ENCODE measurements around the gene CNDP1.

Gene CNDP1

GRCh38 chr18:74526488-74526887 is 7.8 kb upstream of the CNDP1 start:
- H3K27me3 ChIP-seq (ENCODE audit: control insufficient read depth, insufficient read depth, low read length): peaks cover 14% of the 10 kb centered on the region
- H3K4me2 ChIP-seq (ENCODE audit: low read length): no peak overlapping the region
- H3K4me1 ChIP-seq (ENCODE audit: control insufficient read depth, insufficient read depth, low read length): no peaks in the 10 kb centered on the region
- H3K9me3 ChIP-seq (replicated peaks; ENCODE audit: low read length): no peaks in the 10 kb centered on the region
- no peak overlapping the region for H3K4me3 ChIP-seq (ENCODE audit: low read length)
- no peak overlapping the region for H3K9ac ChIP-seq (ENCODE audit: low read depth, low read length)
- H3K36me3 ChIP-seq (ENCODE audit: insufficient read depth, low read length): no peaks in the 10 kb centered on the region

- Histone ChIP-seq H3K4me2 (ENCODE audit: low read length) (no peak overlapping the region), H3K9me3 (replicated peaks; ENCODE audit: low read length) (no peaks in the 10 kb centered on the region), H3K4me1 (ENCODE audit: control insufficient read depth, insufficient read depth, low read length) (no peaks in the 10 kb centered on the region), H3K4me3 (ENCODE audit: low read length) (no peak overlapping the region), H3K9ac (ENCODE audit: low read depth, low read length) (no peak overlapping the region), H3K36me3 (ENCODE audit: insufficient read depth, low read length) (no peaks in the 10 kb centered on the region), H3K27me3 (ENCODE audit: control insufficient read depth, insufficient read depth, low read length) (peaks cover 14% of the 10 kb centered on the region)
Observed at GRCh38 chr18:74528478-74528877, 5.8 kb upstream of the CNDP1 start.

- Histone ChIP-seq H3K9ac (ENCODE audit: low read depth, low read length) (no peak overlapping the region), H3K4me1 (ENCODE audit: control insufficient read depth, insufficient read depth, low read length) (no peaks in the 10 kb centered on the region), H3K36me3 (ENCODE audit: insufficient read depth, low read length) (no peaks in the 10 kb centered on the region), H3K9me3 (replicated peaks; ENCODE audit: low read length) (no peaks in the 10 kb centered on the region), H3K4me2 (ENCODE audit: low read length) (no peak overlapping the region), H3K27me3 (ENCODE audit: control insufficient read depth, insufficient read depth, low read length) (peaks cover 18% of the 10 kb centered on the region), H3K4me3 (ENCODE audit: low read length) (no peak overlapping the region)
Observed at GRCh38 chr18:74528913-74529312, 5.4 kb upstream of the CNDP1 start.

GRCh38 chr18:74529378-74529777 is 4.9 kb upstream of the CNDP1 start:
- H3K9ac ChIP-seq (ENCODE audit: low read depth, low read length): no peak overlapping the region
- H3K4me2 ChIP-seq (ENCODE audit: low read length): no peak overlapping the region
- H3K9me3 ChIP-seq (replicated peaks; ENCODE audit: low read length): no peaks in the 10 kb centered on the region
- peaks cover 21% of the 10 kb centered on the region for H3K27me3 ChIP-seq (ENCODE audit: control insufficient read depth, insufficient read depth, low read length)
- no peak overlapping the region for H3K4me3 ChIP-seq (ENCODE audit: low read length)
- H3K36me3 ChIP-seq (ENCODE audit: insufficient read depth, low read length): no peaks in the 10 kb centered on the region
- H3K4me1 ChIP-seq (ENCODE audit: control insufficient read depth, insufficient read depth, low read length): no peaks in the 10 kb centered on the region

GRCh38 chr18:74529811-74530583 is 4.3 kb upstream of the CNDP1 start:
- H3K9me3 ChIP-seq (replicated peaks; ENCODE audit: low read length): no peaks in the 10 kb centered on the region
- no peak overlapping the region for H3K4me2 ChIP-seq (ENCODE audit: low read length)
- peaks cover 28% of the 10 kb centered on the region for H3K27me3 ChIP-seq (ENCODE audit: control insufficient read depth, insufficient read depth, low read length)
- H3K9ac ChIP-seq (ENCODE audit: low read depth, low read length): no peak overlapping the region
- no peak overlapping the region for H3K4me3 ChIP-seq (ENCODE audit: low read length)
- H3K36me3 ChIP-seq (ENCODE audit: insufficient read depth, low read length): no peaks in the 10 kb centered on the region
- no peaks in the 10 kb centered on the region for H3K4me1 ChIP-seq (ENCODE audit: control insufficient read depth, insufficient read depth, low read length)

- H3K4me3 ChIP-seq (ENCODE audit: low read length): no peak overlapping the region
- no peaks in the 10 kb centered on the region for H3K36me3 ChIP-seq (ENCODE audit: insufficient read depth, low read length)
- peaks cover 28% of the 10 kb centered on the region for H3K27me3 ChIP-seq (ENCODE audit: control insufficient read depth, insufficient read depth, low read length)
- H3K4me2 ChIP-seq (ENCODE audit: low read length): no peak overlapping the region
- no peak overlapping the region for H3K9ac ChIP-seq (ENCODE audit: low read depth, low read length)
- no peaks in the 10 kb centered on the region for H3K4me1 ChIP-seq (ENCODE audit: control insufficient read depth, insufficient read depth, low read length)
- H3K9me3 ChIP-seq (replicated peaks; ENCODE audit: low read length): no peaks in the 10 kb centered on the region
Observed at GRCh38 chr18:74530584-74530862, 3.8 kb upstream of the CNDP1 start.

GRCh38 chr18:74531043-74531442 is 3.3 kb upstream of the CNDP1 start:
- Histone ChIP-seq H3K4me1 (ENCODE audit: control insufficient read depth, insufficient read depth, low read length) (no peaks in the 10 kb centered on the region), H3K4me3 (ENCODE audit: low read length) (no peak overlapping the region), H3K4me2 (ENCODE audit: low read length) (no peak overlapping the region), H3K9me3 (replicated peaks; ENCODE audit: low read length) (no peaks in the 10 kb centered on the region), H3K36me3 (ENCODE audit: insufficient read depth, low read length) (no peaks in the 10 kb centered on the region), H3K9ac (ENCODE audit: low read depth, low read length) (no peak overlapping the region), H3K27me3 (ENCODE audit: control insufficient read depth, insufficient read depth, low read length) (peaks cover 27% of the 10 kb centered on the region)

- H3K4me2 ChIP-seq (ENCODE audit: low read length): no peak overlapping the region
Observed at GRCh38 chr18:74532511-74533025, 1.7 kb upstream of the CNDP1 start.

GRCh38 chr18:74533666-74534065 is 634 bp upstream of the CNDP1 start:
- peaks cover 19% of the 10 kb centered on the region for H3K27me3 ChIP-seq (ENCODE audit: control insufficient read depth, insufficient read depth, low read length)
- no peak overlapping the region for H3K4me3 ChIP-seq (ENCODE audit: low read length)
- H3K4me2 ChIP-seq (ENCODE audit: low read length): no peak overlapping the region
- H3K9me3 ChIP-seq (replicated peaks; ENCODE audit: low read length): no peaks in the 10 kb centered on the region
- no peaks in the 10 kb centered on the region for H3K36me3 ChIP-seq (ENCODE audit: insufficient read depth, low read length)
- H3K9ac ChIP-seq (ENCODE audit: low read depth, low read length): no peak overlapping the region
- H3K4me1 ChIP-seq (ENCODE audit: control insufficient read depth, insufficient read depth, low read length): no peaks in the 10 kb centered on the region

More at GRCh38 chr18:74532511-74533025, 1.7 kb upstream of the CNDP1 start:
- no peaks in the 10 kb centered on the region for H3K36me3 ChIP-seq (ENCODE audit: insufficient read depth, low read length)
- H3K9ac ChIP-seq (ENCODE audit: low read depth, low read length): no peak overlapping the region
- peaks cover 19% of the 10 kb centered on the region for H3K27me3 ChIP-seq (ENCODE audit: control insufficient read depth, insufficient read depth, low read length)
- no peaks in the 10 kb centered on the region for H3K9me3 ChIP-seq (replicated peaks; ENCODE audit: low read length)
- H3K4me3 ChIP-seq (ENCODE audit: low read length): no peak overlapping the region
- H3K4me1 ChIP-seq (ENCODE audit: control insufficient read depth, insufficient read depth, low read length): no peaks in the 10 kb centered on the region

- H3K4me2 ChIP-seq (ENCODE audit: low read length): no peak overlapping the region
- H3K4me3 ChIP-seq (ENCODE audit: low read length): no peak overlapping the region
- no peak overlapping the region for H3K9ac ChIP-seq (ENCODE audit: low read depth, low read length)
- H3K36me3 ChIP-seq (ENCODE audit: insufficient read depth, low read length): no peaks in the 10 kb centered on the region
- peaks cover 23% of the 10 kb centered on the region for H3K27me3 ChIP-seq (ENCODE audit: control insufficient read depth, insufficient read depth, low read length)
- no peaks in the 10 kb centered on the region for H3K4me1 ChIP-seq (ENCODE audit: control insufficient read depth, insufficient read depth, low read length)
- no peaks in the 10 kb centered on the region for H3K9me3 ChIP-seq (replicated peaks; ENCODE audit: low read length)
Observed at GRCh38 chr18:74534981-74535649, 815 bp downstream of the CNDP1 start.

GRCh38 chr18:74539289-74539688 is 5.0 kb downstream of the CNDP1 start:
- no peak overlapping the region for H3K9ac ChIP-seq (ENCODE audit: low read depth, low read length)
- H3K36me3 ChIP-seq (ENCODE audit: insufficient read depth, low read length): no peaks in the 10 kb centered on the region
- no peak overlapping the region for H3K4me2 ChIP-seq (ENCODE audit: low read length)
- H3K4me1 ChIP-seq (ENCODE audit: control insufficient read depth, insufficient read depth, low read length): no peaks in the 10 kb centered on the region
- no peak overlapping the region for H3K4me3 ChIP-seq (ENCODE audit: low read length)
- H3K27me3 ChIP-seq (ENCODE audit: control insufficient read depth, insufficient read depth, low read length): peaks cover 34% of the 10 kb centered on the region
- H3K9me3 ChIP-seq (replicated peaks; ENCODE audit: low read length): no peaks in the 10 kb centered on the region

Data from skeletal muscle satellite cell (primary cell).